H1 (cell line): ENCODE measurements around the gene CELA2A. TPM values are rescaled to one million over a fixed set of nuclear protein-coding genes. Genes with fewer than 3 reads are reported as not detected.

ENCODE experiments used
- CTCF ChIA-PET: fragments of 300-600 bp; sonication (Branson Sonifier 250); formaldehyde crosslinking; loops from one replicate; lab custom pipeline; 2021; ENCODE audit not compliant: partially characterized antibody; lab: Charles Lee
- POLR2A ChIA-PET: fragments of 300-600 bp; sonication (Branson Sonifier 250); formaldehyde crosslinking; loops from one replicate; lab custom pipeline; 2021; ENCODE audit warnings: inconsistent platforms; ENCODE audit not compliant: partially characterized antibody; lab: Charles Lee
- DNase-seq, 2 experiments: peaks; one replicate each; pipeline versions ENCODE4 v3.0.0 to v3.0.0-alpha.2; 2010 to 2022; ENCODE audit warnings: low spot score in 2 of 2, low read depth in 1 of 2, mixed read lengths in 1 of 2
- FAIRE-seq: peaks from 2 replicates; lab custom pipeline; 2011; peaks lifted over from hg19 to GRCh38; lab: Jason Lieb, UNC
- H2AFZ ChIP-seq: 2 replicates; pipeline ENCODE4 v1.8.1; 2012; ENCODE audit warnings: low read length, inconsistent platforms
- H2AK5ac ChIP-seq: 2 replicates; pipeline ENCODE4 v1.6.1; 2013; ENCODE audit warnings: low read depth, low read length
- H2BK120ac ChIP-seq: replicated peaks from 2 replicates; pipeline ENCODE3; 2013; ENCODE audit warnings: low read depth, low read length, inconsistent platforms
- H2BK12ac ChIP-seq: 2 replicates; pipeline ENCODE4 v1.6.1; 2013; ENCODE audit warnings: low read depth, low read length
- H2BK15ac ChIP-seq: 2 replicates; pipeline ENCODE4 v1.6.1; 2013; ENCODE audit warnings: low read length
- H2BK20ac ChIP-seq: 2 replicates; pipeline ENCODE4 v1.6.1; 2013; ENCODE audit warnings: low read length
- H2BK5ac ChIP-seq: 2 replicates; pipeline ENCODE4 v1.6.1; 2013; ENCODE audit warnings: low read depth, low read length
- H3K14ac ChIP-seq: 2 replicates; pipeline ENCODE4 v1.6.1; 2013; ENCODE audit warnings: inconsistent platforms; ENCODE audit not compliant: insufficient read length
- H3K18ac ChIP-seq: 2 replicates; pipeline ENCODE4 v1.6.1; 2013; ENCODE audit warnings: low read length; ENCODE audit errors: extremely low read depth
- H3K23ac ChIP-seq: 2 replicates; pipeline ENCODE4 v1.6.1; 2013; ENCODE audit warnings: inconsistent platforms; ENCODE audit not compliant: insufficient read length
- H3K23me2 ChIP-seq: 2 replicates; pipeline ENCODE4 v1.6.1; 2013; ENCODE audit warnings: low read depth, low read length
- H3K27ac ChIP-seq: 2 replicates; pipeline ENCODE4 v1.6.1; 2011; ENCODE audit warnings: low read depth, low read length, inconsistent platforms
- H3K27me3 ChIP-seq, 4 experiments: replicated peaks in 1 of 4; 1 replicate in 1 of 4; 2 replicates in 3 of 4; pipeline versions ENCODE4 v1.6.1 to v1.8.1; 2011 to 2013; ENCODE audit warnings: low read length in 3 of 4, mild to moderate bottlenecking in 3 of 4, inconsistent platforms in 2 of 4, mixed read lengths in 2 of 4, moderate library complexity in 1 of 4; ENCODE audit not compliant: control insufficient read depth in 3 of 4, insufficient read depth in 3 of 4; ENCODE audit errors: extremely low read depth in 1 of 4
- H3K36me3 ChIP-seq, 4 experiments: 2 replicates each; pipeline versions ENCODE4 v1.6.1 to v1.8.1; 2011 to 2013; ENCODE audit warnings: mild to moderate bottlenecking in 4 of 4, low read length in 3 of 4, moderate library complexity in 2 of 4, control low read depth in 1 of 4, inconsistent platforms in 1 of 4; ENCODE audit not compliant: insufficient read depth in 4 of 4, control insufficient read depth in 2 of 4
- H3K4ac ChIP-seq: replicated peaks from 2 replicates; pipeline ENCODE3; 2013; ENCODE audit warnings: low read length, low read depth, mixed read lengths, inconsistent platforms; ENCODE audit not compliant: insufficient read length
- H3K4me1 ChIP-seq, 4 experiments: replicated peaks in 1 of 4; 1 replicate in 1 of 4; 2 replicates in 3 of 4; pipeline versions ENCODE4 v1.6.1 to v1.8.1; 2011 to 2013; ENCODE audit warnings: low read length in 3 of 4, inconsistent platforms in 2 of 4, mixed read lengths in 1 of 4; ENCODE audit not compliant: insufficient read depth in 4 of 4, control insufficient read depth in 3 of 4
- H3K4me2 ChIP-seq, 2 experiments: 2 replicates each; pipeline versions ENCODE4 v1.6.1 to v1.8.1; 2011 to 2013; ENCODE audit warnings: low read depth in 2 of 2, low read length in 2 of 2, control low read depth in 1 of 2, inconsistent platforms in 1 of 2, mild to moderate bottlenecking in 1 of 2; ENCODE audit not compliant: insufficient read depth in 1 of 2
- H3K4me3 ChIP-seq, 4 experiments: fragments of 200-600, 300-600 bp in 1 of 4; sonication (generic), shearing (Covaris generic), sonication (Bioruptor Twin) in 1 of 4; 2 replicates each; pipeline versions ENCODE4 v1.5.1 to v1.8.1; 2011 to 2016; ENCODE audit warnings: low read length in 4 of 4, low read depth in 3 of 4, control low read depth in 2 of 4, inconsistent platforms in 2 of 4, mild to moderate bottlenecking in 2 of 4, mixed read lengths in 1 of 4, moderate library complexity in 1 of 4; ENCODE audit not compliant: insufficient read depth in 2 of 4; ENCODE audit errors: extremely low read depth in 1 of 4
- H3K56ac ChIP-seq: replicated peaks from 2 replicates; pipeline ENCODE3; 2013; ENCODE audit warnings: low read depth, mild to moderate bottlenecking, mixed read lengths, low read length, inconsistent platforms; ENCODE audit not compliant: insufficient read length
- H3K79me1 ChIP-seq: 2 replicates; pipeline ENCODE4 v1.6.1; 2013; ENCODE audit warnings: low read depth, low read length, control low read depth
- H3K79me2 ChIP-seq, 2 experiments: 2 replicates each; pipeline versions ENCODE4 v1.6.1 to v1.8.1; 2012 to 2013; ENCODE audit warnings: low read length in 2 of 2, mild to moderate bottlenecking in 2 of 2, inconsistent platforms in 1 of 2; ENCODE audit not compliant: insufficient read depth in 2 of 2, control insufficient read depth in 1 of 2
- H3K9ac ChIP-seq, 4 experiments: replicated peaks in 1 of 4; 1 replicate in 1 of 4; 2 replicates in 3 of 4; pipeline versions ENCODE4 v1.6.1 to v1.8.1; 2011 to 2013; ENCODE audit warnings: low read depth in 3 of 4, low read length in 3 of 4, control low read depth in 2 of 4, mild to moderate bottlenecking in 2 of 4, moderate library complexity in 2 of 4, inconsistent platforms in 1 of 4; ENCODE audit errors: extremely low read depth in 1 of 4
- H3K9me3 ChIP-seq, 2 experiments: 2 replicates each; pipeline versions ENCODE4 v1.6.1 to v1.8.1; 2012 to 2013; ENCODE audit warnings: mild to moderate bottlenecking in 2 of 2, moderate library complexity in 2 of 2, control low read depth in 1 of 2, inconsistent platforms in 1 of 2, low read depth in 1 of 2, low read length in 1 of 2, mixed read lengths in 1 of 2; ENCODE audit not compliant: insufficient read depth in 2 of 2
- H4K20me1 ChIP-seq, 2 experiments: replicated peaks in 1 of 2; 2 replicates each; pipeline versions ENCODE3 to v1.8.1; 2011 to 2013; ENCODE audit warnings: inconsistent platforms in 2 of 2, low read length in 2 of 2, mild to moderate bottlenecking in 1 of 2; ENCODE audit not compliant: insufficient read depth in 2 of 2, control insufficient read depth in 1 of 2
- H4K5ac ChIP-seq: 2 replicates; pipeline ENCODE4 v1.6.1; 2013; ENCODE audit warnings: low read length, low read depth, mixed read lengths, inconsistent platforms; ENCODE audit not compliant: insufficient read length
- H4K8ac ChIP-seq: 2 replicates; pipeline ENCODE4 v1.8.0; 2013; ENCODE audit warnings: mild to moderate bottlenecking, moderate library complexity, low read length, inconsistent platforms; ENCODE audit not compliant: insufficient read depth; ENCODE audit errors: extremely low read depth
- H4K91ac ChIP-seq: replicated peaks from 2 replicates; pipeline ENCODE3; 2013; ENCODE audit warnings: low read length, mixed read lengths, inconsistent platforms; ENCODE audit not compliant: insufficient read length
- CTBP2 ChIP-seq: IDR thresholded peaks from 2 replicates; pipeline ENCODE4 v1.7.0; 2011; ENCODE audit warnings: borderline replicate concordance, mild to moderate bottlenecking, moderate library complexity, mixed read lengths, low read length; ENCODE audit not compliant: insufficient read depth, insufficient read length
- E2F6 ChIP-seq: IDR thresholded peaks from 2 replicates; pipeline ENCODE4 v1.6.1; 2012; ENCODE audit warnings: inconsistent platforms
- EP300 ChIP-seq, 2 experiments: IDR thresholded peaks; 1 replicate in 1 of 2; 2 replicates in 1 of 2; pipeline ENCODE4 v1.6.1; 2011 to 2012; ENCODE audit warnings: low read depth in 2 of 2, low read length in 2 of 2, mild to moderate bottlenecking in 2 of 2, borderline replicate concordance in 1 of 2, inconsistent platforms in 1 of 2, moderate library complexity in 1 of 2
- FOSL1 ChIP-seq: IDR thresholded peaks from 2 replicates; pipeline ENCODE4 v1.6.1; 2011; ENCODE audit warnings: mild to moderate bottlenecking, low read depth, low read length, moderate library complexity; ENCODE audit not compliant: insufficient read depth
- GABPA ChIP-seq: IDR thresholded peaks from 2 replicates; pipeline ENCODE4 v1.6.1; 2011; ENCODE audit warnings: mild to moderate bottlenecking, low read length, moderate library complexity, borderline replicate concordance; ENCODE audit not compliant: insufficient read depth
- HDAC2 ChIP-seq, 2 experiments: fragments of 300-600 bp in 1 of 2; sonication (generic) in 1 of 2; IDR thresholded peaks; 2 replicates each; pipeline ENCODE4 v1.6.1; 2011 to 2012; ENCODE audit warnings: low read depth in 2 of 2, low read length in 2 of 2, mild to moderate bottlenecking in 2 of 2, moderate library complexity in 2 of 2, borderline replicate concordance in 1 of 2, inconsistent platforms in 1 of 2
- RAD21 ChIP-seq, 2 experiments: IDR thresholded peaks in 1 of 2; conservative IDR thresholded peaks in 1 of 2; 2 replicates each; pipeline ENCODE4 v1.6.1; 2011; ENCODE audit warnings: low read depth in 2 of 2, low read length in 2 of 2, improper control_type of control experiment in 1 of 2, inconsistent platforms in 1 of 2, mild to moderate bottlenecking in 1 of 2, moderate library complexity in 1 of 2
- SP1 ChIP-seq: IDR thresholded peaks from 2 replicates; pipeline ENCODE4 v1.6.1; 2011; ENCODE audit warnings: low read depth, low read length
- SP4 ChIP-seq: IDR thresholded peaks from 2 replicates; pipeline ENCODE4 v1.6.1; 2012; ENCODE audit warnings: low read length, inconsistent platforms
- TCF12 ChIP-seq: IDR thresholded peaks from 2 replicates; pipeline ENCODE4 v1.6.1; 2011; ENCODE audit warnings: low read depth, mild to moderate bottlenecking, low read length
- TEAD4 ChIP-seq: IDR thresholded peaks from 2 replicates; pipeline ENCODE4 v1.6.1; 2012; ENCODE audit warnings: low read depth, low read length, inconsistent platforms, mixed read lengths
- WGBS, 2 experiments: shearing (Covaris generic) in 1 of 2; methylation state at CpG; one replicate each; pipeline versions ENCODE4 v1.1.6 to v1.1.7; 2013 to 2015; ENCODE audit warnings: low lambda C conversion rate in 2 of 2, mixed read lengths in 2 of 2, inconsistent platforms in 1 of 2, low coverage in 1 of 2, missing lambda C conversion rate in 1 of 2; ENCODE audit not compliant: insufficient replicate concordance in 2 of 2, insufficient coverage in 1 of 2, insufficient read length in 1 of 2; ENCODE audit errors: extremely low coverage in 1 of 2, missing lambda C conversion rate in 1 of 2; 5-methylcytosine and 5-hydroxymethylcytosine counted together
- polyA plus RNA-seq, 7 experiments: library from polyadenylated mRNA; depleted of rRNA in 3 of 7; stranded (reverse) in 5 of 7; unstranded in 2 of 7; fragments of >200 nt in 5 of 7; fragments of 200-250 nt in 2 of 7; gene quantifications; 1 replicate in 5 of 7; 2 replicates in 1 of 7; 4 replicates in 1 of 7; pipeline versions ENCODE4 v1.2.1 to v1.2.3, GENCODE V29; 2011 to 2013; ENCODE audit warnings: missing spikeins in 2 of 7, mixed read lengths in 2 of 7
- total RNA-seq: library from RNA; stranded (reverse); fragmentation: NEBNext Ultra II Directional; extraction: Animal tissue kit (Norgen Biotek cat#: 25700); gene quantifications from 2 replicates; pipeline ENCODE4 v1.2.1, GENCODE V29; 2021
- TF ChIP-seq, protein P1 (sequence below): IDR thresholded peaks from 2 replicates; pipeline ENCODE4 v1.6.1; 2011; ENCODE audit warnings: low read depth, mild to moderate bottlenecking, low read length; ENCODE audit not compliant: insufficient read depth

The CELA2A gene
- total and polyA plus RNA-seq, 2 of the 8 experiments (the other 6 are each of a cell fraction or from before 2014, with no cell fraction given): not detected

GRCh38 chr1:15485636-15486035 is 29.1 kb downstream of the CELA2A start:
- H3K9me3 ChIP-seq: no peaks in the 10 kb centered on the region
- no peak overlapping the region for H4K8ac ChIP-seq
- H2BK20ac ChIP-seq: no peak overlapping the region
- H2BK15ac ChIP-seq: no peak overlapping the region
- H3K23me2 ChIP-seq: no peaks in the 10 kb centered on the region
- no peaks in the 10 kb centered on the region for H4K20me1 ChIP-seq
- H3K4me2 ChIP-seq: no peak overlapping the region
- H3K36me3 ChIP-seq: no peaks in the 10 kb centered on the region
- ChIA-PET POLR2A (no interaction called here), CTCF (interaction anchor here (1.0 kb wide), 1 partner anchor 58 kb away, joined by 3 read pairs; no protein-coding TSS in a partner anchor)
- no peak overlapping the region for H3K14ac ChIP-seq
- no peaks in the 10 kb centered on the region for H3K79me2 ChIP-seq
- FAIRE-seq (no peak), DNase-seq (no peak)
- no peak overlapping the region for H4K91ac ChIP-seq
- no peak overlapping the region for H2BK120ac ChIP-seq
- 90% methylated on average over 6 of the region's 6 CpGs; no CpG with 5 or more reads in 1 of the 2 experiments for WGBS, 2 experiments
- H3K4me3 ChIP-seq: no peak overlapping the region
- no peak overlapping the region for H3K23ac ChIP-seq
- no peak overlapping the region for H2BK12ac ChIP-seq
- no peak overlapping the region for H2BK5ac ChIP-seq
- no peak overlapping the region for H2AFZ ChIP-seq
- H3K79me1 ChIP-seq: no peaks in the 10 kb centered on the region
- H3K27ac ChIP-seq: no peak overlapping the region
- H4K5ac ChIP-seq: no peak overlapping the region
- no peaks in the 10 kb centered on the region for H3K27me3 ChIP-seq
- H3K56ac ChIP-seq: no peak overlapping the region
- no peak overlapping the region for H2AK5ac ChIP-seq
- no peak overlapping the region for H3K18ac ChIP-seq
- H3K9ac ChIP-seq: no peak overlapping the region
- no peaks in the 10 kb centered on the region for H3K4me1 ChIP-seq
- no peak overlapping the region for H3K4ac ChIP-seq
- TF ChIP-seq EP300 (IDR thresholded peaks at IDR 0.05; ENCODE audit: borderline replicate concordance in 1 of 2, low read depth in 2 of 2, low read length in 2 of 2): no peak
- no peak for TF ChIP-seq GABPA
- TF ChIP-seq FOSL1: no peak
- TF ChIP-seq TCF12: no peak
- no peak for TF ChIP-seq E2F6
- TF ChIP-seq HDAC2 (IDR thresholded peaks at IDR 0.05; ENCODE audit: borderline replicate concordance in 1 of 2, low read depth in 2 of 2, low read length in 2 of 2): no peak
- no peak for TF ChIP-seq CTBP2
- TF ChIP-seq, protein P1, sequence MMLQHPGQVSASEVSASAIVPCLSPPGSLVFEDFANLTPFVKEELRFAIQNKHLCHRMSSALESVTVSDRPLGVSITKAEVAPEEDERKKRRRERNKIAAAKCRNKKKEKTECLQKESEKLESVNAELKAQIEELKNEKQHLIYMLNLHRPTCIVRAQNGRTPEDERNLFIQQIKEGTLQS: no peak
- no peak for TF ChIP-seq SP4
- no peak for TF ChIP-seq SP1
- no peak for TF ChIP-seq TEAD4
- TF ChIP-seq RAD21 (IDR thresholded peaks at IDR 0.05 in 1 of 2, conservative IDR thresholded peaks at IDR 0.05 in 1 of 2; ENCODE audit: low read depth in 2 of 2, low read length in 2 of 2): no peak
